GM12878 (cell line): ENCODE measurements around the gene SYNRG. TPM values are rescaled to one million over a fixed set of nuclear protein-coding genes. Genes with fewer than 3 reads are reported as not detected.

Experiments used
- ATAC-seq: fragments of 200-7000 bp; cut with Tn5 transposase; 3 replicates; pipeline ENCODE4 v1.9.1; 2020; ENCODE audit warnings: mild to moderate bottlenecking, moderate library complexity
- BruUV-seq: library from RNA; stranded (reverse); fragments of 400-500 nt; replicated peaks from 2 replicates; lab custom pipeline; 2021; lab: Mats Ljungman, UMichigan
- CTCF ChIA-PET: fragments of 300-600 bp; sonication (Branson Sonifier 250); formaldehyde crosslinking; extraction: SDS; loops from one replicate; lab custom pipeline; 2021; ENCODE audit warnings: inconsistent platforms; lab: Yijun Ruan, JAX
- POLR2A ChIA-PET: fragments of 350-600 bp; formaldehyde crosslinking; extraction: SDS; loops from one replicate; lab custom pipeline; 2021; ENCODE audit warnings: inconsistent platforms; lab: Charles Lee
- RAD21 ChIA-PET: fragments of 300-600 bp; sonication (Branson Sonifier 250); formaldehyde crosslinking; loops from one replicate; lab custom pipeline; 2023; ENCODE audit warnings: antibody characterized with exemption; ENCODE audit not compliant: unreplicated experiment; lab: Charles Lee
- SMC1A ChIA-PET: fragments of 300-600 bp; sonication (Branson Sonifier 250); formaldehyde crosslinking; loops from one replicate; lab custom pipeline; 2023; ENCODE audit not compliant: unreplicated experiment, uncharacterized antibody; lab: Charles Lee
- DNase-seq: peaks from one replicate; pipeline ENCODE4 v3.0.0-alpha.2; 2011; ENCODE audit warnings: low read depth, low spot score
- FAIRE-seq: peaks from 3 replicates; lab custom pipeline; 2011; peaks lifted over from hg19 to GRCh38; lab: Jason Lieb, UNC
- H2AFZ ChIP-seq: 2 replicates; pipeline ENCODE4 v1.6.0; 2011; ENCODE audit warnings: low read depth, low read length, control low read depth; ENCODE audit not compliant: control insufficient read depth
- H3K27ac ChIP-seq: 2 replicates; pipeline ENCODE4 v1.5.1; 2011; ENCODE audit warnings: control low read depth; ENCODE audit not compliant: control insufficient read depth, insufficient read depth
- H3K27me3 ChIP-seq, 2 experiments: replicated peaks in 1 of 2; 2 replicates each; pipeline versions ENCODE4 v1.6.0 to v1.6.1; 2011; ENCODE audit warnings: low read length in 1 of 2; ENCODE audit not compliant: control insufficient read depth in 2 of 2, insufficient read depth in 2 of 2
- H3K36me3 ChIP-seq, 2 experiments: 2 replicates each; pipeline ENCODE4 v1.5.1; 2011; ENCODE audit warnings: low read length in 1 of 2; ENCODE audit not compliant: control insufficient read depth in 2 of 2, insufficient read depth in 2 of 2
- H3K4me1 ChIP-seq: 2 replicates; pipeline ENCODE4 v1.6.1; 2011; ENCODE audit warnings: mild to moderate bottlenecking, low read length, moderate library complexity, mixed read lengths; ENCODE audit not compliant: control insufficient read depth, insufficient read depth
- H3K4me2 ChIP-seq: 2 replicates; pipeline ENCODE4 v1.6.0; 2011; ENCODE audit warnings: control low read depth; ENCODE audit not compliant: control insufficient read depth, insufficient read depth
- H3K4me3 ChIP-seq: fragments of 200-600 bp; sonication (generic); 2 replicates; pipeline ENCODE4 v1.5.1; 2016
- H3K79me2 ChIP-seq: 2 replicates; pipeline ENCODE4 v1.6.0; 2011; ENCODE audit warnings: low read length; ENCODE audit not compliant: control insufficient read depth, insufficient read depth
- H3K9ac ChIP-seq: 2 replicates; pipeline ENCODE4 v1.8.0; 2011; ENCODE audit warnings: low read length, control low read depth, mixed read lengths; ENCODE audit not compliant: control insufficient read depth, insufficient read depth
- H3K9me3 ChIP-seq: replicated peaks from 3 replicates; pipeline ENCODE4 v1.5.1; 2011; ENCODE audit warnings: mild to moderate bottlenecking, low read length; ENCODE audit not compliant: control insufficient read depth, insufficient read depth
- H4K20me1 ChIP-seq: 2 replicates; pipeline ENCODE4 v1.6.0; 2011; ENCODE audit not compliant: control insufficient read depth, insufficient read depth
- MXI1 ChIP-seq: fragments of 150-350 bp; IDR thresholded peaks from 2 replicates; pipeline ENCODE4 v1.6.1; 2011; ENCODE audit warnings: low read depth, mild to moderate bottlenecking, inconsistent platforms, low read length, improper control_type of control experiment
- NBN ChIP-seq: fragments of 450-650 bp; IDR thresholded peaks from 2 replicates; pipeline ENCODE4 v1.6.1; 2016
- NFYB ChIP-seq: IDR thresholded peaks from 2 replicates; pipeline ENCODE4 v1.6.1; 2011; ENCODE audit warnings: low read depth, mild to moderate bottlenecking, low read length, improper control_type of control experiment, moderate library complexity; ENCODE audit not compliant: insufficient read depth
- NR2C2 ChIP-seq: IDR thresholded peaks from 2 replicates; pipeline ENCODE4 v1.6.1; 2011; ENCODE audit warnings: borderline replicate concordance, low read depth; ENCODE audit not compliant: control insufficient read depth, insufficient read length
- ZNF274 ChIP-seq: IDR thresholded peaks from one replicate; pipeline ENCODE4 v1.8.0; 2011; ENCODE audit not compliant: insufficient read length, insufficient read depth
- WGBS: methylation state at CpG from one replicate; pipeline ENCODE4 v1.1.6; 2016; ENCODE audit warnings: low lambda C conversion rate; ENCODE audit not compliant: insufficient replicate concordance, insufficient coverage; ENCODE audit errors: missing lambda C conversion rate; 5-methylcytosine and 5-hydroxymethylcytosine counted together
- in situ Hi-C: fragments of 300-500 bp; cut with MboI; formaldehyde crosslinking; loops from 9 replicates; pipeline ENCODE4 v1.14.3; 2018; ENCODE audit warnings: mixed read lengths
- intact Hi-C: fragments of 100-400 bp; cut with micrococcal nuclease; formaldehyde crosslinking; loops from one replicate; pipeline ENCODE4 v1.14.2; 2022; ENCODE audit not compliant: unreplicated experiment
- polyA plus RNA-seq, 11 experiments: library from polyadenylated mRNA; depleted of rRNA in 4 of 11; unstranded in 6 of 11; stranded (reverse) in 5 of 11; fragments of >200 nt; fragmentation: Nextera tagmentation in 4 of 11; fragmentation: Illumina TruSeq in 1 of 11; extraction: Ambion mirVana in 4 of 11; extraction: Trizol in 1 of 11; gene quantifications; 1 replicate in 1 of 11; 2 replicates in 10 of 11; pipeline versions ENCODE4 v1.2.1 to v1.2.3, GENCODE V29; 2011 to 2016; ENCODE audit warnings: inconsistent platforms in 2 of 11, missing spikeins in 2 of 11, low read depth in 1 of 11
- total RNA-seq, 4 experiments: library from RNA; depleted of rRNA in 3 of 4; stranded (reverse); fragments of >200 nt in 3 of 4; fragmentation: Illumina TruSeq in 1 of 4; extraction: Trizol in 1 of 4; gene quantifications; 2 replicates each; pipeline versions ENCODE4 v1.2.1 to v1.2.3, GENCODE V29; 2013 to 2021

SYNRG gene
- total and polyA plus RNA-seq, 10 of the 15 experiments (the other 5 are each of a cell fraction or from before 2014, with no cell fraction given), result 5.2 to 40.4 (median 26.7) TPM

- ChIA-PET CTCF (no interaction called here), POLR2A (interaction anchor here (0.6 kb wide), 1 partner anchor 86 kb away, joined by 4 read pairs; no protein-coding TSS in a partner anchor), RAD21 (no interaction called here), SMC1A (no interaction called here)
- 98% methylated on average over 17 of the region's 17 CpGs for WGBS
- BruUV-seq, result no TSS peak
- in situ Hi-C loops, result loop anchor here (25.0 kb wide), 1 partner anchor 877 kb away; no protein-coding TSS in a partner anchor
- intact Hi-C loops, result no loop called here
- DNase-seq, result no peak
- FAIRE-seq, result no peak
- Histone ChIP-seq H3K27ac (no peak overlapping the region), H3K9me3 (no peaks in the 10 kb centered on the region), H2AFZ (no peak overlapping the region), H4K20me1 (no peaks in the 10 kb centered on the region), H3K36me3 (peaks cover 9 to 16% of the 10 kb centered on the region in 2 experiments; a peak in 3 of 4 replicates), H3K4me1 (no peaks in the 10 kb centered on the region), H3K4me2 (no peak overlapping the region), H3K27me3 (no peaks in the 10 kb centered on the region), H3K79me2 (no peaks in the 10 kb centered on the region), H3K9ac (no peak overlapping the region), H3K4me3 (no peak overlapping the region)
- TF ChIP-seq NBN, result no peak
- TF ChIP-seq ZNF274, result no peak
- TF ChIP-seq NR2C2, result no peak
- no peak for TF ChIP-seq MXI1
- ATAC-seq, result no peak
Measured at GRCh38 chr17:37510056-37510455, 99.2 kb downstream of the SYNRG start.

- intact Hi-C loops, result no loop called here
- ATAC-seq (no peak), DNase-seq (no peak), FAIRE-seq (no peak)
- BruUV-seq, result no TSS peak
- H3K9me3 ChIP-seq, result no peaks in the 10 kb centered on the region
- in situ Hi-C loops, result loop anchor here (25.0 kb wide), 1 partner anchor 880 kb away; no protein-coding TSS in a partner anchor
- WGBS, result 98% methylated on average over 9 of the region's 9 CpGs
- CTCF ChIA-PET, result interaction anchor here (0.8 kb wide), 2 partner anchors 10 to 12 kb away, joined by 3 read pairs; no protein-coding TSS in a partner anchor
- H3K4me2 ChIP-seq, result no peak overlapping the region
- no peak overlapping the region for H3K9ac ChIP-seq
- no peaks in the 10 kb centered on the region for H3K4me1 ChIP-seq
- SMC1A ChIA-PET, result no interaction called here
- no peak for TF ChIP-seq NFYB
- RAD21 ChIA-PET, result interaction anchor here (1.7 kb wide), 1 partner anchor 134 kb away, joined by 3 read pairs; no protein-coding TSS in a partner anchor
- no peak overlapping the region for H3K4me3 ChIP-seq
- H3K27ac ChIP-seq, result no peak overlapping the region
- no peaks in the 10 kb centered on the region for H4K20me1 ChIP-seq
- no peaks in the 10 kb centered on the region for H3K27me3 ChIP-seq
- peaks cover 3 to 5% of the 10 kb centered on the region in 2 experiments; a peak in 3 of 4 replicates for H3K36me3 ChIP-seq
- POLR2A ChIA-PET, result interaction anchor here (0.5 kb wide), 1 partner anchor 9 kb away, joined by 3 read pairs; no protein-coding TSS in a partner anchor
- H3K79me2 ChIP-seq, result no peaks in the 10 kb centered on the region; the same call in 1 of the 2 replicates
- no peak overlapping the region for H2AFZ ChIP-seq
Measured at GRCh38 chr17:37507111-37507510, 102.1 kb downstream of the SYNRG start.
